GM12892 (cell line): ENCODE data around the gene NAP1L1.

Experiments used
- POLR2A ChIP-seq: IDR thresholded peaks from 2 replicates; pipeline ENCODE4 v1.6.1; 2011; ENCODE audit warnings: low read depth, low read length, control low read depth
- POLR2AphosphoS5 ChIP-seq: IDR thresholded peaks from 2 replicates; pipeline ENCODE4 v1.6.1; 2011; ENCODE audit warnings: low read depth, low read length, control low read depth
- TAF1 ChIP-seq: IDR thresholded peaks from 2 replicates; pipeline ENCODE4 v1.6.1; 2011; ENCODE audit warnings: low read depth, mild to moderate bottlenecking, control low read depth, low read length, borderline replicate concordance

DNA sequence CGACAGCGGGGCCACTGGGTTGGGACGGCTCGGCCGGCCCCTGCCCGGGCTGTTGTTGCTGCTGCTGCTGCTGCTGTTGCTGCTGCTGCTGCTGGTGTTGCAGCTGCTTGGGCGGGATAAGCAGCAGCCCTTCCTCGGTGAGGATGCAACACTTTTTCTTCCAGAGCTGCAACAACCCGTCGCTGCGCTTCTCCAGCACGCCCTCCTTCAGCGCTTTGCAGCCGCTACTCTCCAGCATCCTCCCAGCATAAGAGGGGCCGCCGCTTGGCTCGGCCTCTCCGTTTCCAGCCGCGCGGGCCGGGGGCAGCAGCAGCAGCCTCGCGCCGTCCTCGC lies 53.4 kb downstream of the NAP1L1 start:
- no peak for TF ChIP-seq POLR2AphosphoS5
- TF ChIP-seq TAF1: no peak
- TF ChIP-seq POLR2A: no peak
